ENCODE data around the gene PINLYP. TPM values are rescaled to one million over a fixed set of nuclear protein-coding genes. Genes with fewer than 3 reads are reported as not detected.

PINLYP gene
- total RNA-seq, 1 experiment from 2014 or later: 6.4 TPM

DNA sequence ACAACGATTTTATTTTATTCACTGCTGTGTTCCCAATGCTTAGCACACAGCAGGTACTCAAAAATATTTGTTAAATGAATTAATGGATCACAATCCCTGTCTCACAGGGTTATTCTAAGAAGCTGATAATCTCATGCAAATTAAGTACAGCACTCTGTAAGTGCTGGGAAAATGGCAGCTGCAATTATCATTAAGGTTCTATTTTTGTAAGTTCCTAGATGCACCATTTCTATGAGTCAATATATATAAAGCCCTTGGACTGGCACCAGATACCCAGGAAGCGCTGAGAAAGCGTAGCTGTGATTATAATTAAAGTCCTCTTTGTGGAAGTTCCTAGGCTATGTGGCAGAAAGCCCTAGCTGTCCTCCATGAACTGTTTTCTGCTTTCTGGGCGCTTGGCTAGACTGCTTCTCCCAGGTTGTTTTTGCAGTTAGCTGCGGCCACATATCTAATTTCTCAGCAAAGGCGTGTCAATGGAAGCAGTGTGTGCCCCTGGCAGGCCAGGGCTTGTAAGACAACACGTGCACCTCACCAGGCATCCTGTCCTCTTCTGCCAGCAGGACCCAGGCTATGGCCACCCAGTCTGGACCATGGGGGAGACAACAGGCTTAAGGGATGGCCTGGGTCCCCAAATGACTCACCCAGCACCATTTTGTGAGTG is 31.1 kb downstream of the PINLYP start:
- DNase-seq (ENCODE audit: low spot score) (no peak), ATAC-seq (no peak)
- TF ChIP-seq HMGA2 (CRISPR knock-in tag; IDR thresholded peaks at IDR 0.05) (no peak), FOXK1 (CRISPR knock-in tag; IDR thresholded peaks at IDR 0.05) (no peak), CREM (CRISPR knock-in tag; IDR thresholded peaks at IDR 0.05) (no peak), OVOL2 (CRISPR knock-in tag; IDR thresholded peaks at IDR 0.05; ENCODE audit: borderline replicate concordance) (no peak), SP1 (CRISPR knock-in tag; conservative IDR thresholded peaks at IDR 0.05) (no peak)
- H3K9me3 Mint-ChIP-seq: no peaks in the 10 kb centered on the region
- peaks cover under 1% of the 10 kb centered on the region; the same call in 1 of the 2 replicates for H3K36me3 Mint-ChIP-seq
- CTCF ChIA-PET: interaction anchor here (1.6 to 2.4 kb wide), 3 partner anchors 12 to 52 kb away, joined by 4 to 8 read pairs (median 4); no protein-coding TSS in a partner anchor
- no peaks in the 10 kb centered on the region for H3K27me3 Mint-ChIP-seq (ENCODE audit: low read depth)
- no peak overlapping the region for H3K27ac Mint-ChIP-seq
- H3K4me1 Mint-ChIP-seq: peaks cover 6% of the 10 kb centered on the region; the same call in 1 of the 2 replicates
- POLR2A ChIA-PET: interaction anchor here (0.9 to 1.4 kb wide), 2 partner anchors 11 to 14 kb away, joined by 3 read pairs; partner anchors contain the start of genes IRGQ and ZNF576
- H3K4me3 Mint-ChIP-seq: no peak overlapping the region

DNA sequence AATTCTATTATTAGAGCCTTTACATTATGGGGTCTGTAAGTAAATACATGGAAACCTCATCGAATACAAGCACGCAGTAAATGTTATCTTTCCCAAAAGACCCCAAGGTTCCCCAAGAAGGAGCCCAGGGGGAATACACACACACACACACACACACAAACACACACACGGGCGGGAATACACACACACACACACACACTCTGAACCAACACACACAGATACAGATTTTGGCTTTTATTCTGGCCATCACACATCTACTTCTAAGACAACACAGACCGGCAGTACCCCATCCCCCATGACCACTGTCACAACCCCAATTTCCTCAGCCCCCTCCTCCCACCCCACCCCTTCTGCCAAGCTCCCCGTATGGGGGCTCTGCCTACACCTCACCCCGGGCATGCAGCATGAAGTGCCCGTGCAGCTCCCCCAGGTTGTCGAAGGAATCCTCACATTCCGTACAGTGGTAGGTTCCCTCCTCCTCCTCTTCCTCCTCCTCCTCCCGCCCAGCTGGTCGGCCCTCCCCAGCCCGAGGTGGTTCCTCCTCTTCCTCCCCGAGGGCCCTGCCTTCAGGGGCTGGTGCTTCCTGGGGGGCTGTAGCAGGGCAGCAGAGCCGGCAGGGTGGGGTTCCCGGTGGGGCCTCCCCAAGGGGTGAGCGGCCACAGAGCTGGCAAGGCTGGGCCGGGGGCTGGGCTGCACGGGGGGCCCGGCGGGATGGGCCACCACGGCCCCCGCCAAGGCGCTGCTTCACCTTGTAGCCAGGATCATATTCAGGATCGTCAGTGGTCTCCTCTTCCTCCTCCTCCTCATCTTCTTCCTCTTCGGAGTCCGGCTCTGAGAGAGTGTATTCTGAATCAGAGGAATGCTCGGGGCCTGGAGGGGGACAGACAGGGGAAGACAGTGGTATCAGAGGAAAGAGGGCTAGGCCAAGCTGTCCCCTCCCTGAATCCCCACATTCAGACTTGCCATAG is 31.9 kb downstream of the PINLYP start:
- ChIA-PET POLR2A (interaction anchor here (0.9 kb wide), 1 partner anchor 13 kb away, joined by 3 read pairs; no protein-coding TSS in a partner anchor), CTCF (interaction anchor here (0.5 to 2.4 kb wide), 2 partner anchors 52 to 1459 kb away, joined by 3 to 8 read pairs; no protein-coding TSS in a partner anchor)
- Mint-ChIP-seq H3K9me3 (peaks cover 5% of the 10 kb centered on the region), H3K27me3 (ENCODE audit: low read depth) (no peaks in the 10 kb centered on the region), H3K27ac (no peak overlapping the region), H3K36me3 (peaks cover 8% of the 10 kb centered on the region), H3K4me1 (peaks cover 6% of the 10 kb centered on the region; the same call in 1 of the 2 replicates), H3K4me3 (no peak overlapping the region)
- no peak for DNase-seq (ENCODE audit: low spot score)
- ATAC-seq: no peak
- TF ChIP-seq CREB1 (CRISPR knock-in tag; IDR thresholded peaks at IDR 0.05) (no peak), GTF2I (CRISPR knock-in tag; conservative IDR thresholded peaks at IDR 0.05) (no peak), MXD4 (CRISPR knock-in tag; IDR thresholded peaks at IDR 0.05; ENCODE audit: borderline replicate concordance) (no peak), ETV6 (CRISPR knock-in tag; IDR thresholded peaks at IDR 0.05) (no peak), ZNF232 (CRISPR knock-in tag; IDR thresholded peaks at IDR 0.05) (no peak), GABPB1 (CRISPR knock-in tag; IDR thresholded peaks at IDR 0.05) (no peak)
- TF ChIP-seq, protein P1, sequence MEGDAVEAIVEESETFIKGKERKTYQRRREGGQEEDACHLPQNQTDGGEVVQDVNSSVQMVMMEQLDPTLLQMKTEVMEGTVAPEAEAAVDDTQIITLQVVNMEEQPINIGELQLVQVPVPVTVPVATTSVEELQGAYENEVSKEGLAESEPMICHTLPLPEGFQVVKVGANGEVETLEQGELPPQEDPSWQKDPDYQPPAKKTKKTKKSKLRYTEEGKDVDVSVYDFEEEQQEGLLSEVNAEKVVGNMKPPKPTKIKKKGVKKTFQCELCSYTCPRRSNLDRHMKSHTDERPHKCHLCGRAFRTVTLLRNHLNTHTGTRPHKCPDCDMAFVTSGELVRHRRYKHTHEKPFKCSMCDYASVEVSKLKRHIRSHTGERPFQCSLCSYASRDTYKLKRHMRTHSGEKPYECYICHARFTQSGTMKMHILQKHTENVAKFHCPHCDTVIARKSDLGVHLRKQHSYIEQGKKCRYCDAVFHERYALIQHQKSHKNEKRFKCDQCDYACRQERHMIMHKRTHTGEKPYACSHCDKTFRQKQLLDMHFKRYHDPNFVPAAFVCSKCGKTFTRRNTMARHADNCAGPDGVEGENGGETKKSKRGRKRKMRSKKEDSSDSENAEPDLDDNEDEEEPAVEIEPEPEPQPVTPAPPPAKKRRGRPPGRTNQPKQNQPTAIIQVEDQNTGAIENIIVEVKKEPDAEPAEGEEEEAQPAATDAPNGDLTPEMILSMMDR (IDR thresholded peaks at IDR 0.05): no peak
- TF ChIP-seq, protein P2, sequence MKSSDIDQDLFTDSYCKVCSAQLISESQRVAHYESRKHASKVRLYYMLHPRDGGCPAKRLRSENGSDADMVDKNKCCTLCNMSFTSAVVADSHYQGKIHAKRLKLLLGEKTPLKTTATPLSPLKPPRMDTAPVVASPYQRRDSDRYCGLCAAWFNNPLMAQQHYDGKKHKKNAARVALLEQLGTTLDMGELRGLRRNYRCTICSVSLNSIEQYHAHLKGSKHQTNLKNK (CRISPR knock-in tag; IDR thresholded peaks at IDR 0.05): no peak
- TF ChIP-seq, protein P3, sequence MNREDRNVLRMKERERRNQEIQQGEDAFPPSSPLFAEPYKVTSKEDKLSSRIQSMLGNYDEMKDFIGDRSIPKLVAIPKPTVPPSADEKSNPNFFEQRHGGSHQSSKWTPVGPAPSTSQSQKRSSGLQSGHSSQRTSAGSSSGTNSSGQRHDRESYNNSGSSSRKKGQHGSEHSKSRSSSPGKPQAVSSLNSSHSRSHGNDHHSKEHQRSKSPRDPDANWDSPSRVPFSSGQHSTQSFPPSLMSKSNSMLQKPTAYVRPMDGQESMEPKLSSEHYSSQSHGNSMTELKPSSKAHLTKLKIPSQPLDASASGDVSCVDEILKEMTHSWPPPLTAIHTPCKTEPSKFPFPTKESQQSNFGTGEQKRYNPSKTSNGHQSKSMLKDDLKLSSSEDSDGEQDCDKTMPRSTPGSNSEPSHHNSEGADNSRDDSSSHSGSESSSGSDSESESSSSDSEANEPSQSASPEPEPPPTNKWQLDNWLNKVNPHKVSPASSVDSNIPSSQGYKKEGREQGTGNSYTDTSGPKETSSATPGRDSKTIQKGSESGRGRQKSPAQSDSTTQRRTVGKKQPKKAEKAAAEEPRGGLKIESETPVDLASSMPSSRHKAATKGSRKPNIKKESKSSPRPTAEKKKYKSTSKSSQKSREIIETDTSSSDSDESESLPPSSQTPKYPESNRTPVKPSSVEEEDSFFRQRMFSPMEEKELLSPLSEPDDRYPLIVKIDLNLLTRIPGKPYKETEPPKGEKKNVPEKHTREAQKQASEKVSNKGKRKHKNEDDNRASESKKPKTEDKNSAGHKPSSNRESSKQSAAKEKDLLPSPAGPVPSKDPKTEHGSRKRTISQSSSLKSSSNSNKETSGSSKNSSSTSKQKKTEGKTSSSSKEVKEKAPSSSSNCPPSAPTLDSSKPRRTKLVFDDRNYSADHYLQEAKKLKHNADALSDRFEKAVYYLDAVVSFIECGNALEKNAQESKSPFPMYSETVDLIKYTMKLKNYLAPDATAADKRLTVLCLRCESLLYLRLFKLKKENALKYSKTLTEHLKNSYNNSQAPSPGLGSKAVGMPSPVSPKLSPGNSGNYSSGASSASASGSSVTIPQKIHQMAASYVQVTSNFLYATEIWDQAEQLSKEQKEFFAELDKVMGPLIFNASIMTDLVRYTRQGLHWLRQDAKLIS (CRISPR knock-in tag; IDR thresholded peaks at IDR 0.05; ENCODE audit: borderline replicate concordance): no peak

DNA sequence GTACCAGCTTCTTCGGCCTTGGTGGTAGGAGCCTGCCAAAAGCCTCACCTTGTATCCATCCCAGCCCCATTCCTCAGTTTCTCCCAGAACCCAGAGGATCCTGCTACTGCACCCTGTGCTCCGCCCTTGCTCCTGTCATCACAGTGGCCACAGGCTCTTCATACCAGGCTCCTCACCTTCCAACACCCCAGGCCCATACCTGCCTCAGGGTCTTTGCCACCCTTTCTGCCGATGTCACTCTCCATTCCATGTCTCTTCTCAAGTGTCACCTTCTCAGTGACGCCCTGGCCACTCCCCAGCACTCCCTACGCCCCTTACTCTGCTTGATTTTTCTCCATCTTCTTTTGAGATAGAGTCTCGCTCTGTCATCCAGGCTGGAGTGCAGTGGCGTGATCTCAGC is 34.3 kb downstream of the PINLYP start:
- TF ChIP-seq ZNF263 (CRISPR knock-in tag; IDR thresholded peaks at IDR 0.05; ENCODE audit: low read depth) (no peak), ZNF121 (CRISPR knock-in tag; IDR thresholded peaks at IDR 0.05) (no peak), TEAD4 (CRISPR knock-in tag; IDR thresholded peaks at IDR 0.05) (no peak), CREM (CRISPR knock-in tag; IDR thresholded peaks at IDR 0.05) (no peak)
- no peak for ATAC-seq
- H3K27me3 Mint-ChIP-seq (ENCODE audit: low read depth): no peaks in the 10 kb centered on the region; the same call in 1 of the 2 replicates
- POLR2A ChIA-PET: no interaction called here
- peaks cover 6% of the 10 kb centered on the region; the same call in 1 of the 2 replicates for H3K4me1 Mint-ChIP-seq
- H3K36me3 Mint-ChIP-seq: peaks cover 27% of the 10 kb centered on the region
- CTCF ChIA-PET: no interaction called here
- H3K4me3 Mint-ChIP-seq: no peak overlapping the region
- no peak for DNase-seq (ENCODE audit: low spot score)
- H3K9me3 Mint-ChIP-seq: peaks cover 24% of the 10 kb centered on the region
- H3K27ac Mint-ChIP-seq: no peak overlapping the region

Data from WTC11 (cell line).